MM.1S (cell line): ENCODE results near the gene NOBOX.
"Not testable (repeated sequence)": the region's sequence is repeated elsewhere in the genome, so short reads cannot be mapped to it uniquely, and the experiment has no call there.

ENCODE experiments used
- DNase-seq: peaks from one replicate; pipeline ENCODE4 v3.0.0-alpha.2; 2015
- H2AFZ ChIP-seq: fragments of 300-600 bp; sonication (generic); 2 replicates; pipeline ENCODE4 v1.6.0; 2016; ENCODE audit warnings: antibody characterized with exemption, low read length
- H3F3A ChIP-seq: fragments of 300-600 bp; sonication (generic); 2 replicates; pipeline ENCODE4 v1.6.1; 2016; ENCODE audit warnings: mild to moderate bottlenecking, antibody characterized with exemption, low read length, moderate library complexity, mixed read lengths; ENCODE audit not compliant: insufficient read depth
- H3K27ac ChIP-seq: fragments of 300-600 bp; sonication (generic); 2 replicates; pipeline ENCODE4 v1.5.1; 2016; ENCODE audit warnings: mild to moderate bottlenecking, low read length
- H3K27me3 ChIP-seq: fragments of 300-600 bp; sonication (generic); replicated peaks from 2 replicates; pipeline ENCODE4 v1.6.0; 2016; ENCODE audit warnings: low read length; ENCODE audit not compliant: insufficient read depth
- H3K36me3 ChIP-seq: fragments of 300-600 bp; sonication (generic); replicated peaks from 2 replicates; pipeline ENCODE4 v1.6.1; 2016; ENCODE audit warnings: mild to moderate bottlenecking, low read length, mixed read lengths; ENCODE audit not compliant: insufficient read depth
- H3K4me1 ChIP-seq: fragments of 300-600 bp; sonication (generic); 2 replicates; pipeline ENCODE4 v1.6.1; 2016; ENCODE audit warnings: low read length, mixed read lengths
- H3K4me2 ChIP-seq: fragments of 300-600 bp; sonication (generic); 2 replicates; pipeline ENCODE4 v1.6.0; 2016; ENCODE audit warnings: low read depth, low read length
- H3K4me3 ChIP-seq: fragments of 300-600 bp; sonication (generic); 2 replicates; pipeline ENCODE4 v1.5.1; 2016; ENCODE audit warnings: low read length, mixed read lengths
- H3K79me2 ChIP-seq: fragments of 300-600 bp; sonication (generic); 2 replicates; pipeline ENCODE4 v1.6.1; 2016; ENCODE audit warnings: mixed run types, low read length, mixed read lengths
- H3K9ac ChIP-seq: fragments of 300-600 bp; sonication (generic); 2 replicates; pipeline ENCODE4 v1.6.1; 2016; ENCODE audit warnings: low read length, mixed read lengths
- H3K9me2 ChIP-seq: fragments of 300-600 bp; sonication (generic); replicated peaks from 2 replicates; pipeline ENCODE4 v1.6.1; 2016; ENCODE audit warnings: mild to moderate bottlenecking, low read length, mixed read lengths; ENCODE audit not compliant: insufficient read depth
- H3K9me3 ChIP-seq: fragments of 300-600 bp; sonication (generic); replicated peaks from 2 replicates; pipeline ENCODE4 v1.6.1; 2016; ENCODE audit warnings: mild to moderate bottlenecking, low read length, mixed read lengths; ENCODE audit not compliant: insufficient read depth
- H4K20me1 ChIP-seq: fragments of 300-600 bp; sonication (generic); 2 replicates; pipeline ENCODE4 v1.6.1; 2016; ENCODE audit warnings: mild to moderate bottlenecking, low read length, moderate library complexity, mixed read lengths; ENCODE audit not compliant: insufficient read depth

The NOBOX gene

GRCh38 chr7:144356860-144357259, 46.6 kb downstream of the NOBOX start:
- not testable (repeated sequence) for H3K4me1 ChIP-seq, H3K9me2 ChIP-seq, H3K36me3 ChIP-seq, H3K9ac ChIP-seq, H3K79me2 ChIP-seq, DNase-seq, H3K4me2 ChIP-seq, H3K4me3 ChIP-seq, H2AFZ ChIP-seq, H3K27ac ChIP-seq, H4K20me1 ChIP-seq, H3K9me3 ChIP-seq, H3K27me3 ChIP-seq, H3F3A ChIP-seq

GRCh38 chr7:144356185-144356584, 47.3 kb downstream of the NOBOX start:
- H2AFZ ChIP-seq, H3K9me3 ChIP-seq, H3K9ac ChIP-seq, H3K36me3 ChIP-seq, DNase-seq, H3K4me3 ChIP-seq, H3K27ac ChIP-seq, H3K9me2 ChIP-seq, H3K4me1 ChIP-seq, H3F3A ChIP-seq, H3K27me3 ChIP-seq, H3K4me2 ChIP-seq, H4K20me1 ChIP-seq, H3K79me2 ChIP-seq: not testable (repeated sequence)

GRCh38 chr7:144355176-144355822, 48.2 kb downstream of the NOBOX start, which contains the start of gene ARHGEF5:
TSS of gene ARHGEF5 (plus strand) at chr7:144355402. CDS start at chr7:144362670, 7,268 bp downstream.
- not testable (repeated sequence) for H3K27me3 ChIP-seq, H2AFZ ChIP-seq, H3F3A ChIP-seq, H3K36me3 ChIP-seq, H3K4me3 ChIP-seq, DNase-seq, H3K79me2 ChIP-seq, H3K9ac ChIP-seq, H3K27ac ChIP-seq, H3K4me2 ChIP-seq, H3K9me3 ChIP-seq, H3K9me2 ChIP-seq, H4K20me1 ChIP-seq, H3K4me1 ChIP-seq

GRCh38 chr7:144351667-144352066, 51.8 kb downstream of the NOBOX start:
- H3K4me3 ChIP-seq, H2AFZ ChIP-seq, H3K4me2 ChIP-seq, H3K4me1 ChIP-seq, H3F3A ChIP-seq, H3K9ac ChIP-seq, H3K9me2 ChIP-seq, DNase-seq, H3K36me3 ChIP-seq, H4K20me1 ChIP-seq, H3K27me3 ChIP-seq, H3K27ac ChIP-seq, H3K79me2 ChIP-seq, H3K9me3 ChIP-seq: not testable (repeated sequence)

GRCh38 chr7:144348625-144349024, 54.9 kb downstream of the NOBOX start:
- H3K9me2 ChIP-seq, H3K4me1 ChIP-seq, H3K4me3 ChIP-seq, H3F3A ChIP-seq, H3K36me3 ChIP-seq, H3K9ac ChIP-seq, H3K9me3 ChIP-seq, H3K79me2 ChIP-seq, H4K20me1 ChIP-seq, H3K27me3 ChIP-seq, H3K4me2 ChIP-seq, H2AFZ ChIP-seq, DNase-seq, H3K27ac ChIP-seq: not testable (repeated sequence)
